ENCODE measurements around the gene IRS2. TPM values are rescaled to one million over a fixed set of nuclear protein-coding genes. Genes with fewer than 3 reads are reported as not detected.
A peak's percentile ranks its signal among the peaks of the same experiment; 100 is the strongest.

Gene IRS2, protein sequence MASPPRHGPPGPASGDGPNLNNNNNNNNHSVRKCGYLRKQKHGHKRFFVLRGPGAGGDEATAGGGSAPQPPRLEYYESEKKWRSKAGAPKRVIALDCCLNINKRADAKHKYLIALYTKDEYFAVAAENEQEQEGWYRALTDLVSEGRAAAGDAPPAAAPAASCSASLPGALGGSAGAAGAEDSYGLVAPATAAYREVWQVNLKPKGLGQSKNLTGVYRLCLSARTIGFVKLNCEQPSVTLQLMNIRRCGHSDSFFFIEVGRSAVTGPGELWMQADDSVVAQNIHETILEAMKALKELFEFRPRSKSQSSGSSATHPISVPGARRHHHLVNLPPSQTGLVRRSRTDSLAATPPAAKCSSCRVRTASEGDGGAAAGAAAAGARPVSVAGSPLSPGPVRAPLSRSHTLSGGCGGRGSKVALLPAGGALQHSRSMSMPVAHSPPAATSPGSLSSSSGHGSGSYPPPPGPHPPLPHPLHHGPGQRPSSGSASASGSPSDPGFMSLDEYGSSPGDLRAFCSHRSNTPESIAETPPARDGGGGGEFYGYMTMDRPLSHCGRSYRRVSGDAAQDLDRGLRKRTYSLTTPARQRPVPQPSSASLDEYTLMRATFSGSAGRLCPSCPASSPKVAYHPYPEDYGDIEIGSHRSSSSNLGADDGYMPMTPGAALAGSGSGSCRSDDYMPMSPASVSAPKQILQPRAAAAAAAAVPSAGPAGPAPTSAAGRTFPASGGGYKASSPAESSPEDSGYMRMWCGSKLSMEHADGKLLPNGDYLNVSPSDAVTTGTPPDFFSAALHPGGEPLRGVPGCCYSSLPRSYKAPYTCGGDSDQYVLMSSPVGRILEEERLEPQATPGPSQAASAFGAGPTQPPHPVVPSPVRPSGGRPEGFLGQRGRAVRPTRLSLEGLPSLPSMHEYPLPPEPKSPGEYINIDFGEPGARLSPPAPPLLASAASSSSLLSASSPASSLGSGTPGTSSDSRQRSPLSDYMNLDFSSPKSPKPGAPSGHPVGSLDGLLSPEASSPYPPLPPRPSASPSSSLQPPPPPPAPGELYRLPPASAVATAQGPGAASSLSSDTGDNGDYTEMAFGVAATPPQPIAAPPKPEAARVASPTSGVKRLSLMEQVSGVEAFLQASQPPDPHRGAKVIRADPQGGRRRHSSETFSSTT (N-terminal part only)
- total RNA-seq (10 to 100 TPM in 3 of 4 donors, 1 to 10 TPM in 1; 9.3 to 40.8 (median 27.1) TPM), polyA plus RNA-seq (10 to 100 TPM; 13.0 to 31.7 (median 15.5) TPM)
- long read RNA-seq, donor 1, partial matches to known transcripts: 0 of 6 reads
- long read RNA-seq, donor 1, other reads (novel, unspliced or antisense): 6 of 6 reads
- long read RNA-seq, donor 2, full-length matches to known transcripts: 16 of 48 reads
- long read RNA-seq, donor 2, partial matches to known transcripts: 0 of 48 reads
- long read RNA-seq, donor 2, other reads (novel, unspliced or antisense): 32 of 48 reads

DNA sequence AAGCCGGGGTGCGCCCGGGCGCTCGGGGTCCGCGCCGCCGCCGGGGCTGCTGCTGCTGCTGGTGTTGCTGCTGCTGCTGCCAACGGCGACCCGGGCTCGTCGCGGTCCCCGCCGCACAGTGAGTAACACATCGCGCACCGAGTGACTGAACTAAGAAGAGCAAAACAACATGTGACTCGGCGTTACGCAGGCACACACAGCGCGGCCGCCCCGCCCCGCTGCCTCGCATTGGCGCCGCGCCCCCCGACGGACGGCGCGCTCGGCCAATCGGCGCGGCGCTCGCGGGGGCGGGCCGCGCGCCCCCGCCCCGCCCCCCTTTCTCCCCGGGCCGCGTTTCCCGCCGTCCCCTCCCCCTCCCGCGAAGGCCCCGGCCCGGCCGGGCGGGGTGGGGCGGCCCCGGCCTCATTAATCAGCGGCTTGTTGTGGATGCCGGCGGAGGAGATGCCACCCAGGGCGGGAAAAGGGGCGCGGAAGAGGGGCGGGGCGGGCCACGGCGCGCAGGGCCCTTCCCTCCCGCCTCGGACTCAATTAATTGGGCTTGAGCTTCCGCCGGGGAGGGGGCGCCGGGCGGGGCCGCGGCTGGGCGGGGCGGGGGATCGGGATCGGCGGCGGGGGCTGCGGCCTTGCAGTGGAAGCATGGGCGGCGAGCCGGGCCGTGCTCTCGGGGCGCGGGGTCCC is at the start of gene IRS2:
TSS of gene IRS2 (minus strand) at position 127 of the 678 bp plus-strand sequence. CDS start 530 bp downstream, outside the sequence.
- no peaks in the 10 kb centered on the region for H3K9me3 ChIP-seq
- peak within 1 kb of the TSS; percentile 92 for H3K27ac ChIP-seq
- peak; percentile 84 to 88 (median 86) for ATAC-seq
- 0 to 1% (median 1%) methylated on average over 49 to 97 of the region's 98 CpGs for WGBS, 3 donors
- H3K4me1 ChIP-seq: peaks cover 16% of the 10 kb centered on the region
- H3K27me3 ChIP-seq (ENCODE audit: insufficient read depth in 3 of 3, low read length in 2 of 3): peaks cover 0 to 4% (median 0%) of the 10 kb centered on the region in 3 donors
- H3K36me3 ChIP-seq (ENCODE audit: insufficient read depth in 1 of 2, low read depth in 1 of 2): peaks cover 8 to 25% of the 10 kb centered on the region in 2 donors
- peak; percentile 92 to 96 for DNase-seq
- peak within 1 kb of the TSS; percentile 92 for H3K4me3 ChIP-seq
- TF ChIP-seq, protein P1, sequence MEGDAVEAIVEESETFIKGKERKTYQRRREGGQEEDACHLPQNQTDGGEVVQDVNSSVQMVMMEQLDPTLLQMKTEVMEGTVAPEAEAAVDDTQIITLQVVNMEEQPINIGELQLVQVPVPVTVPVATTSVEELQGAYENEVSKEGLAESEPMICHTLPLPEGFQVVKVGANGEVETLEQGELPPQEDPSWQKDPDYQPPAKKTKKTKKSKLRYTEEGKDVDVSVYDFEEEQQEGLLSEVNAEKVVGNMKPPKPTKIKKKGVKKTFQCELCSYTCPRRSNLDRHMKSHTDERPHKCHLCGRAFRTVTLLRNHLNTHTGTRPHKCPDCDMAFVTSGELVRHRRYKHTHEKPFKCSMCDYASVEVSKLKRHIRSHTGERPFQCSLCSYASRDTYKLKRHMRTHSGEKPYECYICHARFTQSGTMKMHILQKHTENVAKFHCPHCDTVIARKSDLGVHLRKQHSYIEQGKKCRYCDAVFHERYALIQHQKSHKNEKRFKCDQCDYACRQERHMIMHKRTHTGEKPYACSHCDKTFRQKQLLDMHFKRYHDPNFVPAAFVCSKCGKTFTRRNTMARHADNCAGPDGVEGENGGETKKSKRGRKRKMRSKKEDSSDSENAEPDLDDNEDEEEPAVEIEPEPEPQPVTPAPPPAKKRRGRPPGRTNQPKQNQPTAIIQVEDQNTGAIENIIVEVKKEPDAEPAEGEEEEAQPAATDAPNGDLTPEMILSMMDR (IDR thresholded peaks at IDR 0.05): no peak
- intact Hi-C loops (cut with DNase I): loop anchor here (2.0 to 10.0 kb wide), 5 partner anchors 172 to 822 kb away; no protein-coding TSS in a partner anchor

DNA sequence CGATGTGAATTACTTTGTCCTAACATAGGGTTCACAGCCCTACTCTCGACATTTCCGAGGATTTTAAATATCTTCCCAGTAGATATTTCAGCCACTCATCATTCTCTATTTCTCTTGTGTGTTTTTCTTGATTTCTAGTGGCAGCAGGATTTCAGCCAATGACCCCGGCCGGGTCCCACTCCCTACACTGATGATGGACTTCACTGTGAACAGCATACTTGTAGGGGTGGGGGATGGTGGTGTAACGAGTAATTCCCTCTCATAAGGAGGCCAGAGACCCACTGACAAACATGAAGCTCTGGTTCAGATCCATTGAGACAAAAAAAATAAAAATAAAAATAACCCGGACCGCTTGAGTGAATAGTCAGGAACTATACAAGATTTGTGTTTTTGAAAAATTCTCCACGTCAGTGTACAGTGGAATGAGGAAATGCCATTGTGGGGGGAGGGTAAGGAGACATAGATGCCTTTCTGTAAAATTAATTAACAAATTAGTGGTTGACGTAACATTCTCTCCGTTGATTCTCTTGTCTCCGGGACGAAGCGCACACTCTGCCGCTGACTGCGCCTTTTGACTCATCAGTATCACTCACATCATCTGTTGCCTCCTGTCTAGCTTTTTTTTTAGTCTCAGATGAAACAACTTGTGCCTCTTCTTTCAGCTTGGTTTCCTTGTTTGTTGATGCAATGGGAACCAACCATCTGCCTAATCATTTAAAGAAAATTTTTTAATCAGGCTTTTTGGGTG is 48.8 kb upstream of the IRS2 start:
- TF ChIP-seq, protein P1 (IDR thresholded peaks at IDR 0.05): no peak
- ATAC-seq (no peak), DNase-seq (no peak)
- intact Hi-C loops (cut with DNase I): no loop called here
- 77 to 86% (median 80%) methylated on average over 16 of the region's 16 CpGs for WGBS, 3 donors
- Histone ChIP-seq H3K4me1 (no peaks in the 10 kb centered on the region), H3K27me3 (ENCODE audit: insufficient read depth in 3 of 3, low read length in 2 of 3) (no peaks in the 10 kb centered on the region), H3K4me3 (no peak overlapping the region), H3K27ac (no peak overlapping the region), H3K36me3 (ENCODE audit: insufficient read depth in 1 of 2, low read depth in 1 of 2) (no peaks in the 10 kb centered on the region), H3K9me3 (no peaks in the 10 kb centered on the region)

DNA sequence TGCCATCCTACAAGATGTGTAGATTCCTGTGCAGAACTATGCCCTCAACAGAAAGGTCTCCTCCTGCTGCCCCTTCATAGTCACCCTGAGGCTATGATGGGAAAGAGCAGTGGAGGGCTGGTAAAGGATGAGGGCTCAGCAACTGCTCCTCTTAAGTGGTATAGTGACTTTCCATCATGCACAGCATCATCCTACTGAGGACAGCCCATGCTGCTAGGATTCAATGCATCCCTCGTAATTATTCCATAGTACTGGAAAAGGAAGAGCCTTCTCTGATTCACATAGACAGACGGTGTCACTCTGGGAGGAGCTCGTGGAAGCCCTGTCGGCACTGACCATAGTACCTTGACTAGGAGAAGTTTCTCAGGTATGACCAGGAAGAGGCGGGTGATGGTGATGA is 47.6 kb upstream of the IRS2 start:
- intact Hi-C loops (cut with DNase I): no loop called here
- 89 to 92% (median 91%) methylated on average over 5 of the region's 5 CpGs for WGBS, 3 donors
- no peak for ATAC-seq

More for the DNA sequence above, 47.6 kb upstream of the IRS2 start:
- H3K27me3 ChIP-seq (ENCODE audit: insufficient read depth in 3 of 3, low read length in 2 of 3): no peaks in the 10 kb centered on the region
- H3K36me3 ChIP-seq (ENCODE audit: insufficient read depth in 1 of 2, low read depth in 1 of 2): no peaks in the 10 kb centered on the region
- no peaks in the 10 kb centered on the region for H3K9me3 ChIP-seq
- DNase-seq: no peak
- H3K4me3 ChIP-seq: no peak overlapping the region
- no peak overlapping the region for H3K27ac ChIP-seq
- no peaks in the 10 kb centered on the region for H3K4me1 ChIP-seq
- TF ChIP-seq, protein P1 (IDR thresholded peaks at IDR 0.05): no peak

Data from psoas muscle (tissue), 8 donors.